H1 (cell line): ENCODE results near the gene SLC38A2. TPM values are rescaled to one million over a fixed set of nuclear protein-coding genes. Genes with fewer than 3 reads are reported as not detected.

Source experiments
- CTCF ChIA-PET: fragments of 300-600 bp; sonication (Branson Sonifier 250); formaldehyde crosslinking; loops from one replicate; lab custom pipeline; 2021; ENCODE audit not compliant: partially characterized antibody; lab: Charles Lee
- POLR2A ChIA-PET: fragments of 300-600 bp; sonication (Branson Sonifier 250); formaldehyde crosslinking; loops from one replicate; lab custom pipeline; 2021; ENCODE audit warnings: inconsistent platforms; ENCODE audit not compliant: partially characterized antibody; lab: Charles Lee
- DNase-seq, 2 experiments: peaks; one replicate each; pipeline versions ENCODE4 v3.0.0 to v3.0.0-alpha.2; 2010 to 2022; ENCODE audit warnings: low spot score in 2 of 2, low read depth in 1 of 2, mixed read lengths in 1 of 2
- FAIRE-seq: peaks from 2 replicates; lab custom pipeline; 2011; peaks lifted over from hg19 to GRCh38; lab: Jason Lieb, UNC
- H2AFZ ChIP-seq: 2 replicates; pipeline ENCODE4 v1.8.1; 2012; ENCODE audit warnings: low read length, inconsistent platforms
- H2AK5ac ChIP-seq: 2 replicates; pipeline ENCODE4 v1.6.1; 2013; ENCODE audit warnings: low read depth, low read length
- H2BK120ac ChIP-seq: replicated peaks from 2 replicates; pipeline ENCODE3; 2013; ENCODE audit warnings: low read depth, low read length, inconsistent platforms
- H2BK12ac ChIP-seq: 2 replicates; pipeline ENCODE4 v1.6.1; 2013; ENCODE audit warnings: low read depth, low read length
- H2BK15ac ChIP-seq: 2 replicates; pipeline ENCODE4 v1.6.1; 2013; ENCODE audit warnings: low read length
- H2BK20ac ChIP-seq: 2 replicates; pipeline ENCODE4 v1.6.1; 2013; ENCODE audit warnings: low read length
- H2BK5ac ChIP-seq: 2 replicates; pipeline ENCODE4 v1.6.1; 2013; ENCODE audit warnings: low read depth, low read length
- H3K14ac ChIP-seq: 2 replicates; pipeline ENCODE4 v1.6.1; 2013; ENCODE audit warnings: inconsistent platforms; ENCODE audit not compliant: insufficient read length
- H3K18ac ChIP-seq: 2 replicates; pipeline ENCODE4 v1.6.1; 2013; ENCODE audit warnings: low read length; ENCODE audit errors: extremely low read depth
- H3K23ac ChIP-seq: 2 replicates; pipeline ENCODE4 v1.6.1; 2013; ENCODE audit warnings: inconsistent platforms; ENCODE audit not compliant: insufficient read length
- H3K23me2 ChIP-seq: 2 replicates; pipeline ENCODE4 v1.6.1; 2013; ENCODE audit warnings: low read depth, low read length
- H3K27ac ChIP-seq: 2 replicates; pipeline ENCODE4 v1.6.1; 2011; ENCODE audit warnings: low read depth, low read length, inconsistent platforms
- H3K27me3 ChIP-seq, 4 experiments: replicated peaks in 1 of 4; 1 replicate in 1 of 4; 2 replicates in 3 of 4; pipeline versions ENCODE4 v1.6.1 to v1.8.1; 2011 to 2013; ENCODE audit warnings: low read length in 3 of 4, mild to moderate bottlenecking in 3 of 4, inconsistent platforms in 2 of 4, mixed read lengths in 2 of 4, moderate library complexity in 1 of 4; ENCODE audit not compliant: control insufficient read depth in 3 of 4, insufficient read depth in 3 of 4; ENCODE audit errors: extremely low read depth in 1 of 4
- H3K36me3 ChIP-seq, 4 experiments: 2 replicates each; pipeline versions ENCODE4 v1.6.1 to v1.8.1; 2011 to 2013; ENCODE audit warnings: mild to moderate bottlenecking in 4 of 4, low read length in 3 of 4, moderate library complexity in 2 of 4, control low read depth in 1 of 4, inconsistent platforms in 1 of 4; ENCODE audit not compliant: insufficient read depth in 4 of 4, control insufficient read depth in 2 of 4
- H3K4ac ChIP-seq: replicated peaks from 2 replicates; pipeline ENCODE3; 2013; ENCODE audit warnings: low read length, low read depth, mixed read lengths, inconsistent platforms; ENCODE audit not compliant: insufficient read length
- H3K4me1 ChIP-seq, 4 experiments: replicated peaks in 1 of 4; 1 replicate in 1 of 4; 2 replicates in 3 of 4; pipeline versions ENCODE4 v1.6.1 to v1.8.1; 2011 to 2013; ENCODE audit warnings: low read length in 3 of 4, inconsistent platforms in 2 of 4, mixed read lengths in 1 of 4; ENCODE audit not compliant: insufficient read depth in 4 of 4, control insufficient read depth in 3 of 4
- H3K4me2 ChIP-seq, 2 experiments: 2 replicates each; pipeline versions ENCODE4 v1.6.1 to v1.8.1; 2011 to 2013; ENCODE audit warnings: low read depth in 2 of 2, low read length in 2 of 2, control low read depth in 1 of 2, inconsistent platforms in 1 of 2, mild to moderate bottlenecking in 1 of 2; ENCODE audit not compliant: insufficient read depth in 1 of 2
- H3K4me3 ChIP-seq, 4 experiments: fragments of 200-600, 300-600 bp in 1 of 4; sonication (generic), shearing (Covaris generic), sonication (Bioruptor Twin) in 1 of 4; 2 replicates each; pipeline versions ENCODE4 v1.5.1 to v1.8.1; 2011 to 2016; ENCODE audit warnings: low read length in 4 of 4, low read depth in 3 of 4, control low read depth in 2 of 4, inconsistent platforms in 2 of 4, mild to moderate bottlenecking in 2 of 4, mixed read lengths in 1 of 4, moderate library complexity in 1 of 4; ENCODE audit not compliant: insufficient read depth in 2 of 4; ENCODE audit errors: extremely low read depth in 1 of 4
- H3K56ac ChIP-seq: replicated peaks from 2 replicates; pipeline ENCODE3; 2013; ENCODE audit warnings: low read depth, mild to moderate bottlenecking, mixed read lengths, low read length, inconsistent platforms; ENCODE audit not compliant: insufficient read length
- H3K79me1 ChIP-seq: 2 replicates; pipeline ENCODE4 v1.6.1; 2013; ENCODE audit warnings: low read depth, low read length, control low read depth
- H3K79me2 ChIP-seq, 2 experiments: 2 replicates each; pipeline versions ENCODE4 v1.6.1 to v1.8.1; 2012 to 2013; ENCODE audit warnings: low read length in 2 of 2, mild to moderate bottlenecking in 2 of 2, inconsistent platforms in 1 of 2; ENCODE audit not compliant: insufficient read depth in 2 of 2, control insufficient read depth in 1 of 2
- H3K9ac ChIP-seq, 4 experiments: replicated peaks in 1 of 4; 1 replicate in 1 of 4; 2 replicates in 3 of 4; pipeline versions ENCODE4 v1.6.1 to v1.8.1; 2011 to 2013; ENCODE audit warnings: low read depth in 3 of 4, low read length in 3 of 4, control low read depth in 2 of 4, mild to moderate bottlenecking in 2 of 4, moderate library complexity in 2 of 4, inconsistent platforms in 1 of 4; ENCODE audit errors: extremely low read depth in 1 of 4
- H3K9me3 ChIP-seq, 2 experiments: 2 replicates each; pipeline versions ENCODE4 v1.6.1 to v1.8.1; 2012 to 2013; ENCODE audit warnings: mild to moderate bottlenecking in 2 of 2, moderate library complexity in 2 of 2, control low read depth in 1 of 2, inconsistent platforms in 1 of 2, low read depth in 1 of 2, low read length in 1 of 2, mixed read lengths in 1 of 2; ENCODE audit not compliant: insufficient read depth in 2 of 2
- H4K20me1 ChIP-seq, 2 experiments: replicated peaks in 1 of 2; 2 replicates each; pipeline versions ENCODE3 to v1.8.1; 2011 to 2013; ENCODE audit warnings: inconsistent platforms in 2 of 2, low read length in 2 of 2, mild to moderate bottlenecking in 1 of 2; ENCODE audit not compliant: insufficient read depth in 2 of 2, control insufficient read depth in 1 of 2
- H4K5ac ChIP-seq: 2 replicates; pipeline ENCODE4 v1.6.1; 2013; ENCODE audit warnings: low read length, low read depth, mixed read lengths, inconsistent platforms; ENCODE audit not compliant: insufficient read length
- H4K8ac ChIP-seq: 2 replicates; pipeline ENCODE4 v1.8.0; 2013; ENCODE audit warnings: mild to moderate bottlenecking, moderate library complexity, low read length, inconsistent platforms; ENCODE audit not compliant: insufficient read depth; ENCODE audit errors: extremely low read depth
- H4K91ac ChIP-seq: replicated peaks from 2 replicates; pipeline ENCODE3; 2013; ENCODE audit warnings: low read length, mixed read lengths, inconsistent platforms; ENCODE audit not compliant: insufficient read length
- ATF3 ChIP-seq: IDR thresholded peaks from 2 replicates; pipeline ENCODE4 v1.6.1; 2011; ENCODE audit warnings: low read depth, mild to moderate bottlenecking, low read length; ENCODE audit not compliant: insufficient read depth
- BCL11A ChIP-seq, 2 experiments: IDR thresholded peaks; one replicate each; pipeline ENCODE4 v1.6.1; 2011; ENCODE audit warnings: low read depth in 2 of 2, low read length in 2 of 2, mild to moderate bottlenecking in 2 of 2
- GABPA ChIP-seq: IDR thresholded peaks from 2 replicates; pipeline ENCODE4 v1.6.1; 2011; ENCODE audit warnings: mild to moderate bottlenecking, low read length, moderate library complexity, borderline replicate concordance; ENCODE audit not compliant: insufficient read depth
- SIRT6 ChIP-seq: IDR thresholded peaks from one replicate; pipeline ENCODE4 v1.7.1; 2012; ENCODE audit warnings: low read length, inconsistent platforms
- TEAD4 ChIP-seq: IDR thresholded peaks from 2 replicates; pipeline ENCODE4 v1.6.1; 2012; ENCODE audit warnings: low read depth, low read length, inconsistent platforms, mixed read lengths
- WGBS, 2 experiments: shearing (Covaris generic) in 1 of 2; methylation state at CpG; one replicate each; pipeline versions ENCODE4 v1.1.6 to v1.1.7; 2013 to 2015; ENCODE audit warnings: low lambda C conversion rate in 2 of 2, mixed read lengths in 2 of 2, inconsistent platforms in 1 of 2, low coverage in 1 of 2, missing lambda C conversion rate in 1 of 2; ENCODE audit not compliant: insufficient replicate concordance in 2 of 2, insufficient coverage in 1 of 2, insufficient read length in 1 of 2; ENCODE audit errors: extremely low coverage in 1 of 2, missing lambda C conversion rate in 1 of 2; 5-methylcytosine and 5-hydroxymethylcytosine counted together
- polyA plus RNA-seq, 7 experiments: library from polyadenylated mRNA; depleted of rRNA in 3 of 7; stranded (reverse) in 5 of 7; unstranded in 2 of 7; fragments of >200 nt in 5 of 7; fragments of 200-250 nt in 2 of 7; gene quantifications; 1 replicate in 5 of 7; 2 replicates in 1 of 7; 4 replicates in 1 of 7; pipeline versions ENCODE4 v1.2.1 to v1.2.3, GENCODE V29; 2011 to 2013; ENCODE audit warnings: missing spikeins in 2 of 7, mixed read lengths in 2 of 7
- total RNA-seq: library from RNA; stranded (reverse); fragmentation: NEBNext Ultra II Directional; extraction: Animal tissue kit (Norgen Biotek cat#: 25700); gene quantifications from 2 replicates; pipeline ENCODE4 v1.2.1, GENCODE V29; 2021

SLC38A2 gene
- total and polyA plus RNA-seq, 2 of the 8 experiments (the other 6 are each of a cell fraction or from before 2014, with no cell fraction given): 163 to 684 TPM

- Histone ChIP-seq H2BK15ac (no peak overlapping the region), H4K91ac (no peak overlapping the region), H3K27ac (no peak overlapping the region), H2AK5ac (no peak overlapping the region), H3K27me3 (no peaks in the 10 kb centered on the region), H3K23me2 (no peaks in the 10 kb centered on the region; the same call in 1 of the 2 replicates), H3K36me3 (no peaks in the 10 kb centered on the region; a peak in 1 of 8 replicates), H3K79me2 (no peaks in the 10 kb centered on the region), H3K4ac (no peak overlapping the region), H3K79me1 (no peaks in the 10 kb centered on the region), H3K4me1 (no peaks in the 10 kb centered on the region), H3K23ac (no peak overlapping the region), H2BK12ac (no peak overlapping the region), H2BK120ac (no peak overlapping the region), H3K4me3 (no peak overlapping the region), H3K56ac (no peak overlapping the region), H4K5ac (no peak overlapping the region), H3K14ac (no peak overlapping the region), H4K20me1 (no peaks in the 10 kb centered on the region), H2AFZ (no peak overlapping the region), H3K9me3 (0 out of 4 replicates have a peak, but pooled peaks cover 0 to under 1% of the 10 kb centered on the region in 2 experiments), H3K9ac (no peak overlapping the region), H2BK20ac (no peak overlapping the region), H3K18ac (no peak overlapping the region), H3K4me2 (no peak overlapping the region), H2BK5ac (no peak overlapping the region), H4K8ac (no peak overlapping the region)
- FAIRE-seq (no peak), DNase-seq (no peak)
- WGBS, 2 experiments: 96% methylated on average over 1 of the region's 1 CpG; no CpG with 5 or more reads in 1 of the 2 experiments
- CTCF ChIA-PET: no interaction called here
- TF ChIP-seq GABPA (no peak), SIRT6 (no peak), TEAD4 (no peak), BCL11A (IDR thresholded peaks at IDR 0.05; ENCODE audit: low read depth in 2 of 2, low read length in 2 of 2) (no peak), ATF3 (no peak)
- POLR2A ChIA-PET: interaction anchor here (1.2 to 1.5 kb wide), 2 partner anchors 12 to 28 kb away, joined by 3 read pairs; no protein-coding TSS in a partner anchor
These were observed 42.2 kb upstream of the SLC38A2 start for GRCh38 chr12:46414591-46415268.
